ENCODE data around the gene PID1. TPM values are rescaled to one million over a fixed set of nuclear protein-coding genes. Genes with fewer than 3 reads are reported as not detected.

PID1 gene
- total RNA-seq, 4 donors from 2014 or later = 6.4 to 20.6 (median 14.5) TPM

GRCh38 chr2:229269941-229270340 is 1.1 kb downstream of the PID1 start:
- Histone ChIP-seq H3K36me3 (no peaks in the 10 kb centered on the region), H3K27ac (peak overlapping the region; percentile 37), H3K27me3 (no peaks in the 10 kb centered on the region), H3K4me1 (peaks cover 31% of the 10 kb centered on the region), H3K4me3 (peak overlapping the region; percentile 75), H3K9me3 (no peaks in the 10 kb centered on the region)
- 40% methylated on average over 6 of the region's 6 CpGs for WGBS
- TF ChIP-seq POLR2AphosphoS5 (IDR thresholded peaks at IDR 0.05) (no peak), POLR2A (IDR thresholded peaks at IDR 0.05) (no peak)
- no peak for DNase-seq (ENCODE audit: low spot score in 2 of 2)

DNA sequence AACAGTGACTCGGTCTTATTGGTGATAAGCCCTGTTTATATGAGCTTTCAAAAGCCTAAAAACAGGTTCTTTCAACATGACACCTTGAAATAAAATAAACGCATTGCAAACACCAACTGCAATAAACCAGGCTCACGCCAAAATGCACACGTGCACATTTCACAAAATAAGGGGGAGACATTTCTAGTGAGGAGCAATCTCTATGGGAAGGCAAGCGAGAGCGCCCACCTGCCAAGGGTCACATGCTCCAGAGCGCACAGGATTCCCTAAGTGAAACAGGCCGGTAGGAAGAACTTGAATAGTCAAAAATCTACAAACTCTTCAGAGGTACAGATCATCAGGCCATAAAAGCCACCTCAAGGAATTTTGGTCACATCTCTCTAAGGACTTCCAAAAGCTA is 1.9 kb downstream of the PID1 start:
- Histone ChIP-seq H3K27ac (peak overlapping the region; percentile 37), H3K36me3 (no peaks in the 10 kb centered on the region), H3K27me3 (no peaks in the 10 kb centered on the region), H3K4me3 (peak overlapping the region; percentile 75), H3K4me1 (peaks cover 31% of the 10 kb centered on the region), H3K9me3 (no peaks in the 10 kb centered on the region)
- WGBS = 68% methylated on average over 8 of the region's 8 CpGs
- TF ChIP-seq POLR2A (IDR thresholded peaks at IDR 0.05) (no peak), EP300 (IDR thresholded peaks at IDR 0.05) (no peak), POLR2AphosphoS5 (IDR thresholded peaks at IDR 0.05) (no peak)
- no peak for DNase-seq (ENCODE audit: low spot score in 2 of 2)

DNA sequence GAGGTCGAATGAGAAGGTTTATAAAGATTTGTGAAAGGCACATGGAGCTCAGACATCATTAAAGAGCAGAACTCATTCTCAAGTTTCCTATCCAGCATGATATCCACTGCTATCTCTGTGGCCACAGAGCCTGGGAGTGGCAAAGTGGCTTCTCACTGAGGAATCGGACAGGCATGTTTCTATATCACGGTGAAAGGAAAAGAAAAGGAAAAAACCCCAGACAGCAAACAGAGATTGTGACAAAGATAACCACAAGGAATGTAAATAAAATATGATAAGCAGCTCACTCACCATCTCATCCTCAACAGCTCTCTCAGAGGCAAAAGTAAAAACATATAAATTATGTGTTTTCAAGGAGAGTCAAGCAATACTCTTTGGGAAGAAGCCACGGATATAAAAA is 2.5 kb downstream of the PID1 start:
- H3K27ac ChIP-seq = no peak overlapping the region
- 44% methylated on average over 4 of the region's 4 CpGs for WGBS

GRCh38 chr2:229267080-229267479 is 4.0 kb downstream of the PID1 start:
- no peak overlapping the region for H3K27ac ChIP-seq
- peaks cover 15% of the 10 kb centered on the region for H3K4me1 ChIP-seq
- H3K4me3 ChIP-seq = peak overlapping the region; percentile 11
- H3K27me3 ChIP-seq = no peaks in the 10 kb centered on the region
- no peaks in the 10 kb centered on the region for H3K9me3 ChIP-seq
- WGBS = 54% methylated on average over 1 of the region's 1 CpG
- TF ChIP-seq POLR2AphosphoS5 (IDR thresholded peaks at IDR 0.05) (no peak), EP300 (IDR thresholded peaks at IDR 0.05) (no peak), POLR2A (IDR thresholded peaks at IDR 0.05) (no peak)
- TF ChIP-seq, protein P1, sequence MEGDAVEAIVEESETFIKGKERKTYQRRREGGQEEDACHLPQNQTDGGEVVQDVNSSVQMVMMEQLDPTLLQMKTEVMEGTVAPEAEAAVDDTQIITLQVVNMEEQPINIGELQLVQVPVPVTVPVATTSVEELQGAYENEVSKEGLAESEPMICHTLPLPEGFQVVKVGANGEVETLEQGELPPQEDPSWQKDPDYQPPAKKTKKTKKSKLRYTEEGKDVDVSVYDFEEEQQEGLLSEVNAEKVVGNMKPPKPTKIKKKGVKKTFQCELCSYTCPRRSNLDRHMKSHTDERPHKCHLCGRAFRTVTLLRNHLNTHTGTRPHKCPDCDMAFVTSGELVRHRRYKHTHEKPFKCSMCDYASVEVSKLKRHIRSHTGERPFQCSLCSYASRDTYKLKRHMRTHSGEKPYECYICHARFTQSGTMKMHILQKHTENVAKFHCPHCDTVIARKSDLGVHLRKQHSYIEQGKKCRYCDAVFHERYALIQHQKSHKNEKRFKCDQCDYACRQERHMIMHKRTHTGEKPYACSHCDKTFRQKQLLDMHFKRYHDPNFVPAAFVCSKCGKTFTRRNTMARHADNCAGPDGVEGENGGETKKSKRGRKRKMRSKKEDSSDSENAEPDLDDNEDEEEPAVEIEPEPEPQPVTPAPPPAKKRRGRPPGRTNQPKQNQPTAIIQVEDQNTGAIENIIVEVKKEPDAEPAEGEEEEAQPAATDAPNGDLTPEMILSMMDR (IDR thresholded peaks at IDR 0.05) = no peak
- H3K36me3 ChIP-seq = peaks cover 4% of the 10 kb centered on the region
- DNase-seq (ENCODE audit: low spot score in 2 of 2) = no peak

More for the DNA sequence above, 2.5 kb downstream of the PID1 start:
- Histone ChIP-seq H3K36me3 (no peaks in the 10 kb centered on the region), H3K4me1 (peaks cover 26% of the 10 kb centered on the region), H3K27me3 (no peaks in the 10 kb centered on the region), H3K9me3 (no peaks in the 10 kb centered on the region), H3K4me3 (peak overlapping the region; percentile 75)
- DNase-seq (ENCODE audit: low spot score in 2 of 2) = no peak
- TF ChIP-seq EP300 (IDR thresholded peaks at IDR 0.05) = no peak
- no peak for TF ChIP-seq POLR2AphosphoS5 (IDR thresholded peaks at IDR 0.05)
- TF ChIP-seq, protein P1 (IDR thresholded peaks at IDR 0.05) = no peak
- TF ChIP-seq POLR2A (IDR thresholded peaks at IDR 0.05) = no peak

DNA sequence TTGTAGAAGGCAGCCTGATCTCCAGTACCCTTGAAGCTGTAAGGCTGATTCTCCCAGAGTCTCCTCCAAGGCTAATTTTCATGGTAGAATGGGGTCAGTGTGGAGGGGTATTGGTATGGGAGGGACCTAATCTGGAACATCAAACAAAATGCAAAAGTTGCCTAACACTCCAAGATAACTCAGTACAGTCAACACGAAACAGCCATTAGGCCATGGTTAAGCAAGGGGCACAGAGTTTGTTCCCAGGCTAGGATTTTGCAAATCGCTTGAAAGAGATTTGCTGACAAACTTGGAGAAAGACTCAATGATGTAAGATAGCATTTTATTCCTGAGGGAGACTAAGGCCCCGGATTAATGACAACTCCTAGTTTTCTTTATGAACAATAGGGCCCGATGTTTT is 5.4 kb downstream of the PID1 start:
- Histone ChIP-seq H3K9me3 (no peaks in the 10 kb centered on the region), H3K36me3 (peaks cover 12% of the 10 kb centered on the region), H3K27ac (no peak overlapping the region), H3K4me3 (no peak overlapping the region), H3K27me3 (no peaks in the 10 kb centered on the region), H3K4me1 (peaks cover 11% of the 10 kb centered on the region)
- WGBS = 77% methylated on average over 4 of the region's 4 CpGs
- TF ChIP-seq, protein P1 (IDR thresholded peaks at IDR 0.05) = no peak
- TF ChIP-seq POLR2A (IDR thresholded peaks at IDR 0.05) = no peak
- no peak for DNase-seq (ENCODE audit: low spot score in 2 of 2)

- TF ChIP-seq POLR2A (IDR thresholded peaks at IDR 0.05) = no peak
- Histone ChIP-seq H3K4me1 (peaks cover 6% of the 10 kb centered on the region), H3K27ac (no peak overlapping the region), H3K36me3 (peaks cover 12% of the 10 kb centered on the region), H3K4me3 (no peak overlapping the region), H3K27me3 (no peaks in the 10 kb centered on the region), H3K9me3 (no peaks in the 10 kb centered on the region)
- DNase-seq (ENCODE audit: low spot score in 2 of 2) = no peak
- 71% methylated on average over 1 of the region's 1 CpG for WGBS
Measured at GRCh38 chr2:229261599-229261998, 9.5 kb downstream of the PID1 start.

DNA sequence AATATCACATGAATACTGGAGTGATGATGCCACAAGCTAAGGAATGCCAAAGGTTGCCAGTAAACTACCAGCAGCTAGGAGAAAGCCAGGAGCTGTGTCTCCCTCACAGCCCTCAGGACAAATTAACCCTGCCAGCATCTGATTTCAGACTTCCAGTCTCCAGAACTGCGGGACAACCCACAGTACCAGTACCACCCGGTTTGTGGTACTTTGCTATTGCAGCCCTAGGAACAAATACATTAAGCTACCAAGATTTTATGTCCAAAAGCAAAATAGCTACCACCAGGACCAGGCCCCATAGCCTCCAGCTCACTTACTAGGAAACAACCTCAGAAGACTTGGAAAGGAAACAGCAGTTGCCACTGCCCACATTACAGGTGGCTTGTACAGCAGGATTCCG is 10.0 kb downstream of the PID1 start:
- H3K9me3 ChIP-seq = no peaks in the 10 kb centered on the region
- no peak overlapping the region for H3K27ac ChIP-seq
- WGBS = 90% methylated on average over 3 of the region's 3 CpGs
- peaks cover under 1% of the 10 kb centered on the region for H3K4me1 ChIP-seq
- H3K27me3 ChIP-seq = no peaks in the 10 kb centered on the region
- DNase-seq (ENCODE audit: low spot score in 2 of 2) = no peak
- TF ChIP-seq POLR2A (IDR thresholded peaks at IDR 0.05) (no peak), POLR2AphosphoS5 (IDR thresholded peaks at IDR 0.05) (no peak), EP300 (IDR thresholded peaks at IDR 0.05) (no peak)
- TF ChIP-seq, protein P1 (IDR thresholded peaks at IDR 0.05) = no peak
- peaks cover 12% of the 10 kb centered on the region for H3K36me3 ChIP-seq
- H3K4me3 ChIP-seq = no peak overlapping the region

Measured in suprapubic skin (tissue), 4 donors.